Stimulated activated CD4-positive, alpha-beta T cell treated with anti-CD3 and anti-CD28 coated beads, TNF-alpha, amount 100 ng/mL, for 48 hours (primary cell): ENCODE data around the gene RGS3.

Experiments used
- DNase-seq, 3 donors: peaks; one replicate each; pipeline ENCODE4 v3.0.0-alpha.2; 2020; ENCODE audit warnings: low read depth in 3 of 3

The RGS3 gene

DNA sequence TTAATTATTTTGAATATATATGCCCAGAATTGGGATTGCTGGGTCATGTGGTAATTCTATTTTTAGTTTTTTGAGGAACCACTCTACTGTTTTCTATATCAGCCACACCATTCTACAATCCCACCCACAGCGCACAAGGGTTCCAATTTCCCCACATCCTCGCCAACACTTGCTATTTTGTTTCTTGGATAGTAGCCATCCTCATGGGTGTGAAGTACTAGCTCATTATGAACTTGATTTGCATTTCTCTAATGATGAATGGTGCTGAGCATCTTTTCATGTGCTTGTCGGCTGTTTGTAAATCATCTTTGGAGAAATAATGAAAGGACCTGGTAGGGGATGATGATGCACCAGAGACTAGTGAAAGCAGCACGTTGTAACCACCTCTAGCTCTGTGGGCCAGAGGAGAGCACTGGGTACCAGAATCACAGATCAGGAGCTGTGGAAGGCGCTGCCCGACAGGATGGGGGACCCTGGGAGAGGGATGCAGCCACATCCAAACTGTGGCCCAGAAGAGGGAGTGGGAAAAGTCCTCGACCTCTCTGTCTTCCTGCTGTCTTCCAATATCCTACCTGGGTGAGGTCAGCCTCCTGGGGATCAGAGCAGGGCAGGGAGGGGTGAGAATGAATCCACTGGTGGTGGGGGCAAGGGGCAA lies 155.4 kb downstream of the RGS3 start:
- no peak for DNase-seq

DNA sequence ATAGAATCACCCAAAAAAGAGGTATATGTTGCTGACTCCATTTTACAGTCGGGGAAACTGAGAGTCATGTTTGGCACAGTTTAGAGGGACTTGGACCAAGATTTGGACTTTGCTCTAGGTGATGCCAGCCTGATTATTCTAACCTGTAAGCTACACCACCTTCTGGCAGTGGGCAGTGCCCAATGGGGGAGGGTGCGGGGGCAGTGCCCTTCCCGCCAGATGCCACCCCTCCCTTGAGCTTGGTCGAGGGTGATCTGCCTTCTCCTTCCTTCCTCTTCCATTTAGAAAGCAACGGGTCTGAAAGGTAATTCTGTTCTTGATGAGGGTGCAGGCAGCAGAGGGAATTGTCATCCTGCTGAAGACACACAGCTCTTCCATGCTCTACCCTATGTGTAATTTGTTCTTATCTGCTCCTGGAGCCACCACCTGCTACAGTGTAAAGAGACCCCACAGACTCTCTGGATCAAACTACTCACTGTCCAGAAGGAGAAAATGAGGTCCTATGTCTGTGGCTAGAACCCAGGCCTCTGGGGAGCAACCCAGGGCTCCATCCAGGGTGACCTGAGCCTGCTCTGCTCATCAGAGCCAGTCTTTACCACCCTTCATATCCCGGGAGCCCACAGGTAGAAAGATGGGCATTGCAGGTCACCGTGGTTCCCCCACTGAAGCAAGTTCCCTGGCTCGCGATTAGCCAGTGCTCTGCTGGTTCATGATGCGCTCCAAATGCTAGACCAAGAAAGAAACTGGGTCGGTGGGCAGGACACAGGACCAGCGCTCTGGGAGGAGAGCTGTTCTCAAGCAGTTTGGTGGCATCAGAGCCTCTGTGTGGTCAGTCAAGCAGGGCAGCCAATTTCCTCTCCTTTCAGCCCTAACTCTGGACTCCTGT lies 156.2 kb downstream of the RGS3 start:
- DNase-seq: no peak

DNA sequence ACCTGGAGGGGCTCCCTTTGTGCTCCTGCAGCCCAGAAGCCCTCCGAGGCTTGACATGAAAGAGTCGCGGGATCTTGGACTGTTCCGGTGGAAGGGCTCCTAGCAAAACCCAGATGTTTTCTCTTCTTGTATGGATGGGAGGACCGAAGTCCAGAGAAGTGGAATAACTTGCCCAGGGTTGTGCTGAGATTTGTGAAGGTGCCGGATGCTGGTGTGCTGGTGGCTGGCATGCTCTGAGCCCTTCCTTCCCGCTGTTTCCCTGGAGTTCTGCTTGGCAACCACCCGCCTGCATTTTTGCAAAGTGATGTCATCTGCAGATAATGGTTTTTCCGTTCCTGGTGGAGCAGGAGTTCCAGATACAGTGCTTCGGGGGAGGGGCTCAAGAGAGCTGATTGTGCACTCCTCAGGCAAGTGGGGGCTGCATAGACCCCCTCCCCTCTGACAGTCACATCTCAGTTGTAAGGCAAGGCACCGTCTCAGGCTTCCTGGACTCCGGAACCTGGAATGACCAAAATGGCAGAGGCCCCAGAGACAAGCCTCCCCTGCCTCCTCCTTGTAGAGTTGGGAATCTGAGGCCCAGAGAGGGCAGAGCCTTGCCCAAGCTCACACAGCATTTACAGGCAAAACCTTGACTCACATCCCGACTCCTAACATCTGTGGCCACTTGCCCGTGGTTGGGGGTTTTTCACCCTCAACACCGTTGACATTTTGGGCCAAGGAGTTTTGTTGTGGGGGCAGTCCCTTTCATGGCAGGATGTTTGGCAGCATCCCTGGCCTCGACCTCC lies 157.0 kb downstream of the RGS3 start:
- peak in 2 of 3 donors; percentile 37 to 46 for DNase-seq

DNA sequence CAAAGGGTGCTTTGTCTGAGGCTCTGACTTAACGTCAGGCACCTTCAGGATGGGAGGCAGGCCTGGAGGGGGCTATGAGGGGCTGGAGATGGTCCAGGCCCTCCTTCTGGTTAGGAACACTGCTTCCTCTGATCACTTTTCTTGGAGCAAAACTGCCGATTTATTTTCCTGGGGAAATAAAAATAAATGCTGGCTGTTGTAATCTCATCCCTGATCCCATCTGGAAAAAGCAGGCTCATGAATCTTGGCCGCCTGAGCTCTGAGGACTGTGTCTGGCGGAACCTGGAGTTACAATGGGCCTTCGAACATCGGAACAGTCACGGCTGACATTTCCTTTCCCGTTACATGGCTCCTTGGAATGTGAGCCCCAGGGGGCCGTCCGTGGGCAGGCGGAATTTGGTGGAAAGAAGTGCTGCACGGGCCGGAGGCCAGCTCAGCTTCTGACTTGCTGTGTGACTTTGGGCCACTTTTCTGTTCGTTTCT lies 157.8 kb downstream of the RGS3 start:
- no peak for DNase-seq

DNA sequence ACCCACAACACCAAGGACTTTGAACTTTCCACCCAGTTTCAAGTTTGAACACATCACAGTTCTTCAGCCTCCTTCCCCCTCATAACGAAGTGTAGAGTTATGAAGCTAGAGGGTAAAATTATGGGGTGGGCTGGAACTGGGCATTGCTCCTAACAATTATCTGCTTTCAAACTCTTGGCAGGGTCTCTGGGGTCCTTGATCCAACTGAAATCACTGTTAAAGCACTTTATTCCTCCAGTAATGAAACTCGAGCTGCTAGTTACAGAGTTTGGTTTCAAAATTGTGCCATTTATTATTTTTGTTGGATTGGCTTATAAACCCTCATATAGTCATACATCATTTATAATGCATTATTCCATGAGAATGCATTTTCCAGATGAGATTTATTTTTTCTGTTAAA lies 158.5 kb downstream of the RGS3 start:
- no peak for DNase-seq

DNA sequence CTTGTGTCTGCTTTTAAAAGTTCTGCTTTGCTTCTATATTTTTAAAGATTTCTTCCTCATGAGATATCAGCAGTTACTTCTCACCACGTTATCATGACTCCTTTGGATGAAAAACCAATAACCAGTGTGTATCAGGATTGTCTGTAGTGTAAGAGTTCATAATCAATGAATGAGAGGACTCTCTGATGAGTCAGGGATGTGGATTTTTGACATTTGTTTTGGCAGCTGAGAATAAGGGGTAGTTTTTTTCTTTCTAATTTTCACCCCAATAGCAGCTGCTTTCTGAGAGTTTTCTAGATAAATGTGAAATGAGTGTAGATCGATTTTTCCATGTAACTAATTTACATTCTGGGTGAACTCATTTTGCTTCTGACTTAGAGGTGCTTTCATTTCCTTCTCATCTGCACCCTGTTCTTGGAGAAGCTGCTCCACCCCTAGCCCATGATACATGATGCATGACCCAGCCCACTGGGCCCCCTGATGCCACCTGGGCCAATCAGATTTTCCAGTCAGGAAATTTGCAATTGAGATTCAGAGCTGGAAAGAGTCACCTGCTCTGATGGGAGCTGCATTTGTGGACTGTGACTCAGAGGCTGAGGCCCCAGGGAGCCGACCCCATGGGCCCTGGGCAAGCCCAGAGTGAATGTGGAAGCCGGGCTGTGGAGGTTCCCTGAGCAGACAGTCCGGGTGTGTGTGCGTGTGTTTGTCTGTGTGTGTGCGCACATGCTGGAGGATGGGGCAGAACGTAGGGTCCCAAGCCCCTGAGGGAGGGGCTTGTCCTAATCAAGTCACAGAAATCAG lies 159.3 kb downstream of the RGS3 start:
- DNase-seq: peak; percentile 56 to 89 (median 73)

DNA sequence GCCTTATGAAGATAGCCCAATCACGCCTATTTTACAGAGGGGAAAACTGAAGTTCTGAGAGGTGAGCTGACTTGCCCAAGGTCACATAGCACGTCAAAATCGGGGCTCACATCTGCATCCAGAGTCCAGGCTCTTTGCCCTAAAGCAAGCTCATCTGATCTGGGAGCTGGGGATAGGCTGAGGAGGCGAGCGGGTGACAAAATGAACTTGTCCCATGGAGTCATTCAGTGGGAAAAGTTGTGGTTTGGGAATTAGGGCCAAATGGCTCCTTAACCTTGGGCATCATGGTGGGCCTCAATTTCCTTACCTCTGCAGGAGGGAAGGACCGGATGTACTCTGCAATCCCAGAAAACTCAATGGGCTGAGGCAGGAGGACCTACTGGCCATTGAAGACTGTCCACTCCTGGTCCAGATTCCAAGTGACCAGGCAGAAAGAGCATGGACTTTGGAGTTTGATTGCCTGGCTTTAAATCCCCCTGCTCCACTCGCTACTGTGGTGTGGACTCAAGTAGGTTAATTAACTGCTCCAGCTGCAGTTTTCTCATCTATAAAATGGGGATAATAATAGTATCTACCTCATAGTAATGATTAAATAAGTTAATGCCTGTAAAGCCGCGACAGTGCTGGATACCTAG lies 160.4 kb downstream of the RGS3 start:
- DNase-seq: no peak

DNA sequence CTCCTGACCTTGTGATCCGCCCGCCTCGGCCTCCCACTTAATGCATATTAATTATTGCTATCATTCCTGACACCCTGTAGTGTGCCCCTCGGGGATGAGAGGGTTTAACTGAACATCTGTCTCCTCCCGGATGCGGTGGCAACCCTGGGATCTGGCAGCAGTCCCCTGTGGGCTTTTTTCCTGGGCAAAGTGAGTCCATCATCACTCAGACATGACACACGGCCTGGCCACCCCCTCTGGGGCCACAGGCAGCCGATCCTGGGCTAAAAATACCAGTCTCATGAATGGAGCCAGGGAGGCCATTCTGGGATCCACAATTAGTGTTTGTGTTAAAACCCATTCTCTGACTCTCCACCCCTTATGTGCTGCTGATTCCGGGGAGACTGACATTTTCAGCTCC lies 161.2 kb downstream of the RGS3 start:
- no peak for DNase-seq

DNA sequence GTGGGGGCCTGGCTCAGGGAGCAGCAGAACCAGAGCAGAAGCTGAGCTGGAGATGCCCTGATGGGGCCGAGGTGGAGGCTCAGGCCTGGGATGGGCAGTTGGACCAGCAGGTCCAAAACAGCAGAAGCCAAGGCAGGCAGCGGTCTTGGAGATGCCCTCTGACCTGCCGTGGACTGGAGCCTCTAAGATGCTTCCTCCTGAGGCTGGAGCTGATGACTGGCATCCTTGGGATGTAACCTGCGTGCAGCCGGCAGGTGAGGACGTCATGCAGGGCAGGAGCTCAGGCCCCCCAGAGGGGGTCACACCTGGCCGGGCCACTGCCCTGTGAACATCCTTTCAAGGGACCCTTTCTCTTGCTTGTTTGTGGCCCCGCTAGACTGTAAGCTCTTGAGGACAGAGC lies 162.0 kb downstream of the RGS3 start:
- DNase-seq: no peak

DNA sequence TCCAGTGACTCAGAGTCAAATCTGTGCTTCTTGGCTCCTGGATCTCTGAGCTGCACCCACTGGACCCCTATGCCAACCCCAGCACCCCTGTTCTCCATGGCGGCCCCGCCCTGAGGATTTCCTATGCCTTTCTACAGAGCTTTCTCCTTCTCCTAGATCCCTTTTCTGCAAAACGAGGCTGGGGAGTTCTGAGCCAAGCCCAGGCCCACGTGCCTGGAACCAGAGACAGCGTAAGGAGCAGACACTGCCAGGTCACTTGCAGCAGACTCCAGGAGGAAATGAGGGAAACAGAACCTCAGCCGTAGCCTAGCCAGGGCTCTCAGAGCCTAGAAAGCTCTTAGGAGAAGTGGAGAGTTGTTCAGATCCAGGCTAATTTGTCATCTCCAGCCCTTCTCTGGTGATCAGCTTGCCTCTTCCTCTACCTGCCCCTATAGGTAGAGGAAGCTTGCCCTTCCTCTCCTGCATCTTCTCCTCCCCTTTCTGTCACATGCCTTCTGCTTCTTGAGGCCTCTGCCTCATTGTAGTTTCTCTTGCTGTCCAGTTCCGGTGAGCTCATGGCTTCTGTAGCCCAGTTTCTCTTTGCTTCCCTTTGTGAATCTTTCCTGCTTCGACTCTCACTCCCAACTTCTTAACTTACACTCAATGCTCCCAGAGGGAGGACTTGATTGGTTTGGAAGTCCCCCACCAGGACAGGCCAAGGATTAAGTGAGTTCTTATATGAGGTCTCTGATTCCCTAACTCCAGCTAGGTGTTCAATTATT lies 163.4 kb downstream of the RGS3 start:
- DNase-seq: no peak

DNA sequence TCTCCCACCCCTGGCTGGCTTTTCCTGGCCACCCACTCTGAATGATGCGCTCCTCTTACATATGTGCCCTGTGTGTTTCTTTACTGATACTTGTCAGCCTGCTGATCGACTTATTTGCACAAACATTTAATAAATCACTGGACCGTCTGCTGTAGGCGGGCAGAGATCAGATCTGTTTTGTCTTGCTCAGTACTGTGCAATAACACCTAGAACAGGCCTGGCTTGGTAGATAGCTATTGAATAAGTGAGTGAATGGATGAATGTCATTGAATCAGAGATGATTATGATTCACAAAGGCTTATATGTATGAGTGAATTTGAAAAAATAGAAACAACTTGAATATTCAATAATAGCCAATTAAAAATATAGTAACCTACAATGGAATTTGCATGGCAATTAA lies 165.1 kb downstream of the RGS3 start:
- DNase-seq: no peak

DNA sequence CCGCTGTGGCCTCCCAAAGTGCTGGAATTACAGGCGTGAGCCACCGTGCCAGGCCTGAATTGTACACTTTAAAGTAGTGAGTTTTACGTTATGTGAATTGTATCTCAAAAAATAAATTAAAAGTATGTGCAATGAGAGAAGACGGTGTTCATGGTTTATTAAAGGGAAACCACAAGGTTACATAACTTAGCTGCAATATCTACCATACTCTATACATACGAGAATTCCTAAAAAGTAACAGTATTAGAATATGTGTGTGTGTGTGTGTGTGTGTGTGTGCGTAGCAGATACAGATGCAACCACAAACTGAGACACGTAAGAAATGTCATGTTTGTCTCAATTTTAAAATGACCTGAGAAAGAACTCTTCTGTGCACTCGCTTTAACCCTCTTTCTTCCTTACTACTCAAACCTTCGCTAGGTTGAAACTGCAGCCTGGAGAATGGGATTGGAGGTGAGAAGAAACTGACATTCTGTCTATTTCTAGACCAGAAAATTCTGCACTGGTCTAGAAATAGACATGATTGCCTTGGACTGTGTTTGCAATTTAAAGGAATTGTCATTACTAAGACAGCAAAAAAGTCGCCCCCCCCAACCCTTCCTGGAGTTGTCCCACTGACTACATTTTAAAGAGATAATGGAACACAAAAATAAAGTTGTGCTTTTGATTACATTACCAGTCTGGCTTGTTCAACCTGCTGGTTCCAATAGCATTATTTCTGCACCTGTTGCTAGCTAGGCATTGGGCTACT lies 167.0 kb downstream of the RGS3 start:
- DNase-seq: no peak

DNA sequence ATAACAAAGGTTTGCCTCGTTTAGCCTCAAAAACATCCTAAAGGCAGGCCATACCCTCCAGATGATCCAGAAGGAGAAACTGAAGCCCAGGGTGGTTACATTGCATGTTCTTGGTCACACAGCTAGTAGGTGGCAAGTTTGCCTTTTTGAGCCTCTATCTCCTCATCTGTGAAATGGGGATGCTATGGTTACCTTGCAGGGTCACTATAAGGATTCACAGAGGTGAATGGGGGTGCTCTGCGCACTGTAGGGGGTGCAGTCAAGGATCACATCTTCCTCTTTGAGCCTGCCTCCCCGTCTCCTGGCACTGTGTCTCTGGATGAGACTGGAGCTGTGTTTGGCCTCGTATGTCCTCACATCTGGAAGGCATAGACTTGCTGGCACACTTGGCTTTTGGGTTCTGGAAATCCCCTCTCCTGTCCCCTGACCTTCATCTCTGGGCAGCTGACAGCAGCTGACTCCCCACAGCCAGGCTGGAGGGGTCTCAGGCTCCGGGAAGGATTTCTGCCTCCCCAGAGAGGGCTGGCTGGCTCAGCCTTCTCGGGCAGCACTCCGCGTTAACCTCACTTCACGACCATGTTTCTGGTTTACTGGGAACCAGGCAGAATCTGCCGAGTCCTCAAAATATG lies 167.7 kb downstream of the RGS3 start:
- DNase-seq: no peak

DNA sequence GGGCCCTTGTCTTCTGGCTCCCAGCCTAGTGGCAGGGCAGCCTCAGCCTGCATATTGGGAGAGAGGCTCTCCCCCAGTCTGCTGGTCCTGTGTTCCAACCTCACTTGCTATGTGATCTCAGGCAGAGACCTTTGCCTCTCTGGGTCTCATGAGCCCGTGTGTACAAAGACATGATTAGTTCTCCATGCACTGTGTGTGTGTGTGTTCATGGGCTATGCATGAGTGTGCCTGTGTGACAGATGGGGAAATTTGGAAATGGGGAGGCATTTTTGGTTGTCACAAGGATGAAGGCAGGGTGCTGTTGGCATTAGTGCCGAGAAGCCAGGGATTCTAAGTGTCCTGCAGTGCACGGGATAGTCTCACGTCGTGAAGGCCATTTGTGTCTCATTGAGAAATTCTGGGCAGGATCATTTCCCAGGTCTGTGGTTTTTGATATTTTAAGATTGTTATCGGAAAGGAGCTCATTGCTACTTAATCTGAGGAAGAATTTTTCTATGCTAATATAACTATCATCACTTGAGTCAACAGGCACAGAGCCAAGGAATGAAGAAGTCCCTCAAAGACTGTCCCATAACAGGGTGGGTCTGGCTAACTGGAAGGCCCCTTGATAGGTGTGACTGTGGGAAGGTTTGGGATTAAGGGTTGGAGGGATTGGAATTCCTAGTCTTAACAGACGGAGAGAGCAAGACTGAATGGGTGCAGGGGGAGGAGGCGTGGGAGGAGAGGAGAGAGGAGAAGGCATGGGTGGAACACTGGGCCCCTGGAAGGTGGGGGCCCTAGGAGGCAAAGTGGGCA lies 168.5 kb downstream of the RGS3 start:
- DNase-seq: no peak

DNA sequence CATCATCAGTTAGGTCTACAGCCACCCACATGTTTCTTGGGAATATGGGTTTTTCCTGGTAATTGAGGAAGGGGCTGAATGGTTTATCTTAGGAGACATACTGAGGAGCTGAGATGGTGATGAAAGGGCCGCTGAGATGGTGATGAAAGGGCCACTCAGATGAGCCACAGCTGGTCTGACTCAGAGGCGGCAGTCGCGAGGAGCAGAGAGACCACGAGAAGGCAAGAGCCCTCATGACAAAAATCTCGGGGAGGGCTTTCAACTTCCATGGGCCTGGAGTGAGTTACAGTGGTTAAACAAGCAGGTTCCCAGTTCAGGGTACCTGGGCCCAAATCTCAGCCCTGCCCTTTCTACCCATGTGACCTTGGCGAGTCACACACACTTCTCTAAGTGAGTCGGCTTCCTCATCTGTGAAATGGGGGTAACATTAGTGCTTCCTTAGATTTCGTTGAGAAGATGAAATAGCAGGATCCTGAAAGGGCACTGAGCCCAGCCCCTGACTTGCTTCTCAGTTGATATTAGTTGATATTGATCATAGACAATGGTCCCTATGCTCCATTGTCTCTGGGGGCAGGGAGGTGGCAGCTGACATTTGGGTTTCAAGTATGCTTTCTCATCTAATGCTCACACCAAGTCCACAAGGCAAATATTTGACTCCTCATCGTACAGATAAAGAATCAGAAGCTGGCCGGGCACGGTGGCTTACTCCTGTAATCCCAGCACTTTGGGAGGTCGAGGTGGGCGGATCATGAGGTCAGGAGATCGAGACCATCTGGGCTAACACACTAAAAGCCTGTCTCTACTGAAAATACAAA lies 169.5 kb downstream of the RGS3 start:
- peak in 1 of 3 donors; percentile 47 for DNase-seq

DNA sequence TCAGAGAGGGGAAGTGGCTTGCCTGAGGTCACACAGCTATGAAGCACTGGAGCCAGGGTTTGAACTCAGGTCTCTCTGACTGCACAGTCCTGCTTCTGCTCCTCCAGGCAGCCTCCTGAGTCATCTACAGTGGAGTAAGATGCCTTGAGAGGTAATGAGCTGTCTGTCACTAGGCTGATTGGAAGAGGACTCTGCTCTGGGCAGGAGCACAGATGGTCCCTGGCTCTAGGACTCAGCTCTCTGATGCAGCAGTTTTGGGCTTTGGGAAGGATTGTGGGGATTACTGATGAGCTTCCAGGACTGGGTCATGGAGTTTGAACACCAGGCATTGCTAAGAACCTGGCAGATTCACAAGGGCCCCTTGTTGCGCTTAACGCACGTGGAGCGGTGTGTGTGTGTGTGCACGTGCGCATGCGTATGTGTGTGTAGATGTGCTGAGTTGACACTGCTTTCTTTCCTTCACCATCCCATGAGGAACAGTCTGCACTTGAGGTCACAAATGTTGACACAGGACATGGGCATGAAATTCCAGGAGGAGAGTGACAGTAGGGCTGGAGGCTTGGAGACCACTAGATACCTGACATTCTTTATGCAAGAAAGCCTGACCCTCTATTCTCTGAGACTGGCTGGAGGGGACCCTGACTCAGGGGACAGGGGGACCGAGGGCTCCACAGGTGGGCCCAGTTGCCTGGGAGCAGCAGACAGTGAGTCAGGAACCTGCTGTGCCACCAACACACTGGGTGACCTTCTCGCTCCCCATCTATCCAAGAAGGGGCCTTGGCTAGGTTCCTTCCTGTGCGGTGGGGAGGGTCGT lies 170.5 kb downstream of the RGS3 start:
- DNase-seq: no peak
